ENCODE measurements around the gene C4BPB.

C4BPB gene

DNA sequence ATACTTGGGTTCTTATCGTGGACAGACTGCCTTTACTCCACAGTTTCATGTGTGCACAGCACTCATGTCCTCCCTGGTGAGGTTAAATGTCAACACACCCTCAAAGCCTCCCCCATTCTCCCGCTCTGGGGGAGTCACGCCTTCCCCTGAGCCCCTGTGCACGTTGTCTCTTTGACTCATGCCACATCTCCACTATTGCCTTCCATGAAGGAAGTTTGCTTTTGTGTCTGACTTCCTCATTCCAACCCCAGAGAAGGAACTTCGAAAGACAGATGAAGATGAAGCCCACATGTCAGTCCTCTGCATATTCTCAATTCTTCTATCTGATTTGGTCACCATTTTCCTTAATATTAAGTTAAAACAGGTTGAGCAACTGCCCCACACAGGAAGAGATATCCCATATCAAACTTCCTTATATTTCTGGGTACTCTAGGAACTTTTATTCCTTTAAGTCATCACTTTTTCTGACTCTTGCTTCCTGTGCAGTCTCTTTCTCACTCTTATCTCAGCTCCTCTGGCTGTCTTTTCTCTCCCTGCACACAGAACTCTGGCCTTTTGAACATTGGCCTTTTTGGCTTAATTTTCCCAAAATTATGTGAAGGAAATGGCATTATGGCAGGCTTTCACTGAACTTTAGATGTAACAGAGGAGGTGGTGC is 56.9 kb downstream of the C4BPB start:
- DNase-seq (ENCODE audit: low read depth) = no peak

Measured in T follicular helper cell (primary cell).